WTC11 (cell line): Measurements from ENCODE around the gene BMPR1B. TPM values are rescaled to one million over a fixed set of nuclear protein-coding genes. Genes with fewer than 3 reads are reported as not detected.

Experiments
- ATAC-seq: fragments of 200-7000 bp; cut with Tn5 transposase; 2 replicates; pipeline ENCODE4 v1.10.0; 2021; ENCODE audit warnings: mild to moderate bottlenecking, moderate library complexity
- CTCF ChIA-PET: fragments of 300-600 bp; sonication (Branson Sonifier 250); formaldehyde crosslinking; loops from one replicate; lab custom pipeline; 2021; ENCODE audit warnings: antibody characterized with exemption; lab: Charles Lee
- POLR2A ChIA-PET: fragments of 350-600 bp; sonication (Branson Sonifier 250); formaldehyde crosslinking; loops from one replicate; lab custom pipeline; 2021; ENCODE audit warnings: antibody characterized with exemption; lab: Charles Lee
- DNase-seq: peaks from one replicate; pipeline ENCODE4 v3.0.0; 2021; ENCODE audit warnings: low spot score
- H3K27ac Mint-ChIP-seq: 2 replicates; pipeline ENCODE4 v1.8.0; 2021; ENCODE audit warnings: mixed read lengths
- H3K27me3 Mint-ChIP-seq: 2 replicates; pipeline ENCODE4 v1.8.0; 2021; ENCODE audit warnings: low read depth, mild to moderate bottlenecking, moderate library complexity, mixed read lengths
- H3K36me3 Mint-ChIP-seq: 2 replicates; pipeline ENCODE4 v1.8.0; 2021; ENCODE audit warnings: mixed read lengths
- H3K4me1 Mint-ChIP-seq: 2 replicates; pipeline ENCODE4 v1.8.0; 2022; ENCODE audit warnings: mixed read lengths
- H3K4me3 Mint-ChIP-seq: 2 replicates; pipeline ENCODE4 v1.8.0; 2021; ENCODE audit warnings: mild to moderate bottlenecking, moderate library complexity, mixed read lengths
- H3K9me3 Mint-ChIP-seq: 2 replicates; pipeline ENCODE4 v1.8.0; 2021; ENCODE audit warnings: mixed read lengths
- ATF2 ChIP-seq: sonication (generic); formaldehyde crosslinking; IDR thresholded peaks from 2 replicates; pipeline ENCODE4 v1.8.1; 2022; ENCODE audit warnings: low read depth, missing genetic modification reagents, borderline replicate concordance
- ATF6 ChIP-seq: sonication (generic); formaldehyde crosslinking; IDR thresholded peaks from 2 replicates; pipeline ENCODE4 v1.8.1; 2023; ENCODE audit warnings: mild to moderate bottlenecking, missing genetic modification reagents
- CREM ChIP-seq: sonication (generic); formaldehyde crosslinking; IDR thresholded peaks from 2 replicates; pipeline ENCODE4 v1.8.1; 2022; ENCODE audit warnings: mild to moderate bottlenecking, missing genetic modification reagents, moderate library complexity
- CTCF ChIP-seq: fragments of 200-600 bp; IDR thresholded peaks from 2 replicates; pipeline ENCODE4 v1.8.0; 2022; ENCODE audit warnings: antibody characterized with exemption
- ELF4 ChIP-seq: sonication (generic); formaldehyde crosslinking; IDR thresholded peaks from 2 replicates; pipeline ENCODE4 v1.8.1; 2022; ENCODE audit warnings: low read depth, mild to moderate bottlenecking, moderate library complexity, missing genetic modification reagents
- EMX1 ChIP-seq: fragments of 250-450 bp; sonication (Bioruptor Pico); IDR thresholded peaks from 2 replicates; pipeline ENCODE4 v1.8.0; 2021; ENCODE audit warnings: mild to moderate bottlenecking
- ERG ChIP-seq: fragments of 250-450 bp; sonication (Bioruptor Pico); IDR thresholded peaks from 2 replicates; pipeline ENCODE4 v1.8.0; 2021; ENCODE audit warnings: mild to moderate bottlenecking
- FOXJ3 ChIP-seq: sonication (generic); formaldehyde crosslinking; IDR thresholded peaks from 2 replicates; pipeline ENCODE4 v1.9.0; 2021; ENCODE audit warnings: missing genetic modification reagents, mild to moderate bottlenecking, borderline replicate concordance
- FOXP1 ChIP-seq: sonication (generic); formaldehyde crosslinking; IDR thresholded peaks from 2 replicates; pipeline ENCODE4 v1.8.0; 2022; ENCODE audit warnings: missing genetic modification reagents, mild to moderate bottlenecking, moderate library complexity, borderline replicate concordance
- GRHL2 ChIP-seq: fragments of 250-450 bp; sonication (Bioruptor Pico); IDR thresholded peaks from 2 replicates; pipeline ENCODE4 v1.8.0; 2022; ENCODE audit warnings: mild to moderate bottlenecking, moderate library complexity; ENCODE audit not compliant: insufficient replicate concordance, severe bottlenecking
- KAT7 ChIP-seq: sonication (generic); formaldehyde crosslinking; IDR thresholded peaks from 2 replicates; pipeline ENCODE4 v1.8.1; 2023; ENCODE audit warnings: missing genetic modification reagents, mild to moderate bottlenecking, borderline replicate concordance
- MXD4 ChIP-seq: fragments of 250-450 bp; sonication (Bioruptor Pico); IDR thresholded peaks from 2 replicates; pipeline ENCODE4 v1.8.0; 2021; ENCODE audit warnings: mild to moderate bottlenecking, moderate library complexity, borderline replicate concordance
- MYBL2 ChIP-seq: sonication (generic); formaldehyde crosslinking; IDR thresholded peaks from 2 replicates; pipeline ENCODE4 v1.8.1; 2023; ENCODE audit warnings: mild to moderate bottlenecking, moderate library complexity, missing genetic modification reagents
- NR2C2 ChIP-seq: sonication (generic); formaldehyde crosslinking; IDR thresholded peaks from 2 replicates; pipeline ENCODE4 v1.8.0; 2022; ENCODE audit warnings: mild to moderate bottlenecking, missing genetic modification reagents
- NR3C1 ChIP-seq: sonication (generic); formaldehyde crosslinking; conservative IDR thresholded peaks from 2 replicates; pipeline ENCODE4 v1.8.1; 2023; ENCODE audit warnings: low read depth, mild to moderate bottlenecking, missing genetic modification reagents
- SMAD3 ChIP-seq: sonication (generic); formaldehyde crosslinking; IDR thresholded peaks from 2 replicates; pipeline ENCODE4 v1.8.0; 2022; ENCODE audit warnings: missing genetic modification reagents, mild to moderate bottlenecking, borderline replicate concordance
- TCF7 ChIP-seq: sonication (generic); formaldehyde crosslinking; IDR thresholded peaks from 2 replicates; pipeline ENCODE4 v1.8.0; 2022; ENCODE audit warnings: mild to moderate bottlenecking, low read depth, missing genetic modification reagents, moderate library complexity
- TP53 ChIP-seq: sonication (generic); formaldehyde crosslinking; IDR thresholded peaks from 2 replicates; pipeline ENCODE4 v1.8.1; 2023; ENCODE audit warnings: mild to moderate bottlenecking, missing genetic modification reagents
- ZBTB43 ChIP-seq: sonication (generic); formaldehyde crosslinking; IDR thresholded peaks from 2 replicates; pipeline ENCODE4 v1.8.1; 2023; ENCODE audit warnings: mild to moderate bottlenecking, missing genetic modification reagents
- ZMAT4 ChIP-seq: fragments of 250-450 bp; sonication (Bioruptor Pico); IDR thresholded peaks from 2 replicates; pipeline ENCODE4 v1.9.0; 2021; ENCODE audit warnings: mild to moderate bottlenecking
- ZNF138 ChIP-seq: sonication (generic); formaldehyde crosslinking; conservative IDR thresholded peaks from 2 replicates; pipeline ENCODE4 v1.8.1; 2022; ENCODE audit warnings: mild to moderate bottlenecking, moderate library complexity, missing genetic modification reagents
- ZNF219 ChIP-seq: sonication (generic); formaldehyde crosslinking; IDR thresholded peaks from 2 replicates; pipeline ENCODE4 v1.8.0; 2023; ENCODE audit warnings: missing genetic modification reagents, mild to moderate bottlenecking, borderline replicate concordance
- ZNF317 ChIP-seq: sonication (generic); formaldehyde crosslinking; IDR thresholded peaks from 2 replicates; pipeline ENCODE4 v1.8.1; 2023; ENCODE audit warnings: low read depth, mild to moderate bottlenecking, moderate library complexity, missing genetic modification reagents, borderline replicate concordance
- ZSCAN18 ChIP-seq: fragments of 250-450 bp; sonication (Bioruptor Pico); IDR thresholded peaks from 2 replicates; pipeline ENCODE4 v2.1.2; 2022; ENCODE audit warnings: mild to moderate bottlenecking, moderate library complexity
- total RNA-seq: library from RNA; stranded (reverse); gene quantifications from 3 replicates; pipeline ENCODE4 v1.2.3, GENCODE V29; 2021

BMPR1B gene
- total RNA-seq, 1 experiment from 2014 or later, result 0.77 TPM

- no peaks in the 10 kb centered on the region for H3K27me3 Mint-ChIP-seq
- ChIA-PET CTCF (no interaction called here), POLR2A (no interaction called here)
- DNase-seq (no peak), ATAC-seq (no peak)
- peaks cover 6% of the 10 kb centered on the region for H3K4me1 Mint-ChIP-seq
- no peaks in the 10 kb centered on the region for H3K9me3 Mint-ChIP-seq
- H3K27ac Mint-ChIP-seq, result no peak overlapping the region
- TF ChIP-seq ZSCAN18 (CRISPR knock-in tag) (no peak), SMAD3 (no peak), ZBTB43 (CRISPR knock-in tag) (no peak), EMX1 (CRISPR knock-in tag) (no peak), ATF6 (CRISPR knock-in tag) (no peak), CREM (no peak), FOXP1 (no peak), ZMAT4 (CRISPR knock-in tag) (no peak), GRHL2 (CRISPR knock-in tag) (no peak), KAT7 (CRISPR knock-in tag) (no peak), ERG (CRISPR knock-in tag) (no peak), TP53 (no peak), MXD4 (CRISPR knock-in tag) (no peak), NR3C1 (CRISPR knock-in tag) (no peak), ELF4 (CRISPR knock-in tag) (no peak), MYBL2 (CRISPR knock-in tag) (no peak), ATF2 (CRISPR knock-in tag) (no peak), ZNF219 (CRISPR knock-in tag) (no peak)
- no peaks in the 10 kb centered on the region for H3K36me3 Mint-ChIP-seq
- no peak overlapping the region for H3K4me3 Mint-ChIP-seq
These were observed 75.6 kb downstream of the BMPR1B start for GRCh38 chr4:94833394-94833793.

GRCh38 chr4:94834501-94834900 lies 76.7 kb downstream of the BMPR1B start:
- H3K36me3 Mint-ChIP-seq, result no peaks in the 10 kb centered on the region
- POLR2A ChIA-PET, result no interaction called here
- H3K9me3 Mint-ChIP-seq, result no peaks in the 10 kb centered on the region
- H3K4me3 Mint-ChIP-seq, result no peak overlapping the region
- DNase-seq, result no peak
- no peak for ATAC-seq
- H3K27me3 Mint-ChIP-seq, result no peaks in the 10 kb centered on the region
- no peak overlapping the region for H3K27ac Mint-ChIP-seq
- peaks cover 6% of the 10 kb centered on the region for H3K4me1 Mint-ChIP-seq
- CTCF ChIA-PET, result no interaction called here
- TF ChIP-seq NR2C2 (CRISPR knock-in tag) (no peak), CTCF (no peak), ZNF317 (CRISPR knock-in tag) (no peak), ZNF138 (CRISPR knock-in tag) (no peak), FOXJ3 (CRISPR knock-in tag) (no peak), TCF7 (CRISPR knock-in tag) (no peak)
